Measurements from ENCODE around the gene HOOK2.
A peak's percentile ranks its signal among the peaks of the same experiment; 100 is the strongest.

GRCh38 chr19:12806242-12807081 is 31.1 kb upstream of the HOOK2 start, which contains the start of gene RNASEH2A:
- peak; percentile 13 for TF ChIP-seq CTCF (IDR thresholded peaks at IDR 0.05; ENCODE audit: low read depth, low read length, poor library complexity, severe bottlenecking)
- no peak for TF ChIP-seq EZH2phosphoT487 (IDR thresholded peaks at IDR 0.05; ENCODE audit: borderline replicate concordance, low read length)
